ENCODE results near the gene PLPP2. TPM values are rescaled to one million over a fixed set of nuclear protein-coding genes. Genes with fewer than 3 reads are reported as not detected.

Gene PLPP2
- total RNA-seq, 1 experiment from 2014 or later, result 67.0 TPM

DNA sequence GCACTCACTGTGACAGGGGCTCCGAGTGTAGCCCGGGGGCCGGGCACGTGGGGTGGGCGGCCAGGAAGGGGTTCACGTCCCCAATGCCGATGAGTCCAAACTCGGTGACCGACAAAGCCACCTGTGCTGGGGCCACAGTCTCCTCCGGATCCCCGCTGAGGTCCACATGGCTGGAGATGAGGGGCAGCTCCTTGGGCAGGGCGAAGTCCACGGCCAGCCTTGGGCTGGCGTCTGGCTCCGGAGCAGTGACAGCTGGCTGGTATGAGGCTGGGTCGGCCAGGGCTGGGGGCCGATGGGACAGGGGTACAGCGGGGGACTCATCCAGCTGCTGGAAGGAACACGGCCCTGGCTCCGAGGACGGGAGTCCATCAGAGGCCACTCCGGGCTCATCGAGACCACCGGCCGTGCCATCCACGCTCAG, 15.9 kb upstream of the PLPP2 start:
- ChIA-PET CTCF (no interaction called here), POLR2A (no interaction called here)
- ATAC-seq (no peak; the same call in 1 of the 2 replicates), DNase-seq (ENCODE audit: low read depth, low spot score) (no peak)
- Histone ChIP-seq H3K9me3 (ENCODE audit: control insufficient read depth, insufficient read depth, low read depth, low read length) (no peaks in the 10 kb centered on the region), H3K27me3 (ENCODE audit: control insufficient read depth, insufficient read depth, low read length) (no peaks in the 10 kb centered on the region), H3K36me3 (ENCODE audit: control insufficient read depth, insufficient read depth, low read length) (no peaks in the 10 kb centered on the region; the same call in 1 of the 2 replicates), H3K4me3 (ENCODE audit: low read depth in 2 of 2, low read length in 2 of 2) (no peak overlapping the region), H3K27ac (ENCODE audit: low read length) (no peak overlapping the region), H3K4me1 (ENCODE audit: control insufficient read depth, insufficient read depth, low read length) (no peaks in the 10 kb centered on the region)
- in situ Hi-C loops (cut with HindIII; ENCODE audit: low pct_unique_long_range_greater_than_20kb, low sequenced_read_pairs) (no loop called here), intact Hi-C loops (cut with micrococcal nuclease; ENCODE audit: unreplicated experiment) (no loop called here)
- TF ChIP-seq, protein P1, sequence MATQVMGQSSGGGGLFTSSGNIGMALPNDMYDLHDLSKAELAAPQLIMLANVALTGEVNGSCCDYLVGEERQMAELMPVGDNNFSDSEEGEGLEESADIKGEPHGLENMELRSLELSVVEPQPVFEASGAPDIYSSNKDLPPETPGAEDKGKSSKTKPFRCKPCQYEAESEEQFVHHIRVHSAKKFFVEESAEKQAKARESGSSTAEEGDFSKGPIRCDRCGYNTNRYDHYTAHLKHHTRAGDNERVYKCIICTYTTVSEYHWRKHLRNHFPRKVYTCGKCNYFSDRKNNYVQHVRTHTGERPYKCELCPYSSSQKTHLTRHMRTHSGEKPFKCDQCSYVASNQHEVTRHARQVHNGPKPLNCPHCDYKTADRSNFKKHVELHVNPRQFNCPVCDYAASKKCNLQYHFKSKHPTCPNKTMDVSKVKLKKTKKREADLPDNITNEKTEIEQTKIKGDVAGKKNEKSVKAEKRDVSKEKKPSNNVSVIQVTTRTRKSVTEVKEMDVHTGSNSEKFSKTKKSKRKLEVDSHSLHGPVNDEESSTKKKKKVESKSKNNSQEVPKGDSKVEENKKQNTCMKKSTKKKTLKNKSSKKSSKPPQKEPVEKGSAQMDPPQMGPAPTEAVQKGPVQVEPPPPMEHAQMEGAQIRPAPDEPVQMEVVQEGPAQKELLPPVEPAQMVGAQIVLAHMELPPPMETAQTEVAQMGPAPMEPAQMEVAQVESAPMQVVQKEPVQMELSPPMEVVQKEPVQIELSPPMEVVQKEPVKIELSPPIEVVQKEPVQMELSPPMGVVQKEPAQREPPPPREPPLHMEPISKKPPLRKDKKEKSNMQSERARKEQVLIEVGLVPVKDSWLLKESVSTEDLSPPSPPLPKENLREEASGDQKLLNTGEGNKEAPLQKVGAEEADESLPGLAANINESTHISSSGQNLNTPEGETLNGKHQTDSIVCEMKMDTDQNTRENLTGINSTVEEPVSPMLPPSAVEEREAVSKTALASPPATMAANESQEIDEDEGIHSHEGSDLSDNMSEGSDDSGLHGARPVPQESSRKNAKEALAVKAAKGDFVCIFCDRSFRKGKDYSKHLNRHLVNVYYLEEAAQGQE (IDR thresholded peaks at IDR 0.05; ENCODE audit: insufficient read depth in 1 of 2, low read depth in 2 of 2, low read length in 1 of 2), result no peak
- TF ChIP-seq POLR2AphosphoS5 (IDR thresholded peaks at IDR 0.05; ENCODE audit: low read depth, low read length) (no peak), TCF7L2 (IDR thresholded peaks at IDR 0.05; ENCODE audit: low read depth, low read length) (no peak), SIN3A (IDR thresholded peaks at IDR 0.05; ENCODE audit: borderline replicate concordance, insufficient read depth, low read depth, low read length) (no peak)
- TF ChIP-seq, protein P2, sequence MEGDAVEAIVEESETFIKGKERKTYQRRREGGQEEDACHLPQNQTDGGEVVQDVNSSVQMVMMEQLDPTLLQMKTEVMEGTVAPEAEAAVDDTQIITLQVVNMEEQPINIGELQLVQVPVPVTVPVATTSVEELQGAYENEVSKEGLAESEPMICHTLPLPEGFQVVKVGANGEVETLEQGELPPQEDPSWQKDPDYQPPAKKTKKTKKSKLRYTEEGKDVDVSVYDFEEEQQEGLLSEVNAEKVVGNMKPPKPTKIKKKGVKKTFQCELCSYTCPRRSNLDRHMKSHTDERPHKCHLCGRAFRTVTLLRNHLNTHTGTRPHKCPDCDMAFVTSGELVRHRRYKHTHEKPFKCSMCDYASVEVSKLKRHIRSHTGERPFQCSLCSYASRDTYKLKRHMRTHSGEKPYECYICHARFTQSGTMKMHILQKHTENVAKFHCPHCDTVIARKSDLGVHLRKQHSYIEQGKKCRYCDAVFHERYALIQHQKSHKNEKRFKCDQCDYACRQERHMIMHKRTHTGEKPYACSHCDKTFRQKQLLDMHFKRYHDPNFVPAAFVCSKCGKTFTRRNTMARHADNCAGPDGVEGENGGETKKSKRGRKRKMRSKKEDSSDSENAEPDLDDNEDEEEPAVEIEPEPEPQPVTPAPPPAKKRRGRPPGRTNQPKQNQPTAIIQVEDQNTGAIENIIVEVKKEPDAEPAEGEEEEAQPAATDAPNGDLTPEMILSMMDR (IDR thresholded peaks at IDR 0.05), result no peak
- no TSS peak for BruUV-seq (replicated peaks)

DNA sequence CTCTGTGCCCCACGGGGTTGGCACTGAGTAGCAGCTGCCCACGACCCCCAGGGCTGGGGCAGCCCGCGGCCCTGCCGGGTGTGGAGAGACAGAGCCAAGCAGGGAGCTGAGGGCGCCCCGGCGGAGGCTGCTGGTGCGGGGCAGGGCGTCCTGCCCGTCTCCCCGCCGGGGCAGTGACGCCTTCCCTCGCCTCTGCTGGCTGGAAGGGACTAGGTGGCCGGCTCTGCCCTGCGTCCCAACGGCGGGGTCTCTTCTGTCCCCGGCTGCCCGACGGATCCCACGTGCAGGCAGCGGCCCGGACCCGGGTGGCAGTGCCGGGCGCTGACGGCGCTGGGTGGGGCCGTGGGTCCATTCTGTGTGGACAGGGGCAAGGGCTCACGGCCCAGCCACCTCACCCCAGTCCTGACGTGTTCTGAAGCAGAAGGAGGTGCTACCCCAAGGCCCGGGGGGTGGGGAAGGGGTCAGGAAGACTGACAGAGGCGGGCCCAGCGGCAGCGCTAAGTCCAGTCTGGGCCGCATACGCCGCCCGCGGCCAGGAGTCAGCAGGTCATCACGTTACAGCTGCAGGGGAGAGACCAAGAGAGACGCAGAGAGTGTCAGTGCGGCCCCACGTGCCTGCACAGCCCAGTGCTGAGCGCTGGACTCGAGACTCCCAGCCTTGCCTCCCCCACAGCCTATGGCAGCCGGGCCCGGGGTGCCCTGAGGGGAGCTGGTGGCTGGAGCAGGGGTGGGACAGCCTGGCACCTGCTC, 15.1 kb upstream of the PLPP2 start:
- ChIA-PET CTCF (no interaction called here), POLR2A (no interaction called here)
- intact Hi-C loops (cut with micrococcal nuclease; ENCODE audit: unreplicated experiment), result no loop called here

More for the DNA sequence above, 15.1 kb upstream of the PLPP2 start:
- no TSS peak for BruUV-seq (replicated peaks)
- H3K9me3 ChIP-seq (ENCODE audit: control insufficient read depth, insufficient read depth, low read depth, low read length), result no peaks in the 10 kb centered on the region
- H3K4me3 ChIP-seq (ENCODE audit: low read depth in 2 of 2, low read length in 2 of 2), result no peak overlapping the region
- in situ Hi-C loops (cut with HindIII; ENCODE audit: low pct_unique_long_range_greater_than_20kb, low sequenced_read_pairs), result no loop called here
- H3K27me3 ChIP-seq (ENCODE audit: control insufficient read depth, insufficient read depth, low read length), result no peaks in the 10 kb centered on the region
- no peaks in the 10 kb centered on the region for H3K4me1 ChIP-seq (ENCODE audit: control insufficient read depth, insufficient read depth, low read length)
- DNase-seq (ENCODE audit: low read depth, low spot score) (no peak), ATAC-seq (0 out of 2 replicates have a peak, but pooled peaks have one; percentile 11)
- no peak overlapping the region for H3K27ac ChIP-seq (ENCODE audit: low read length)
- H3K36me3 ChIP-seq (ENCODE audit: control insufficient read depth, insufficient read depth, low read length), result no peaks in the 10 kb centered on the region; the same call in 1 of the 2 replicates
- TF ChIP-seq, protein P1 (IDR thresholded peaks at IDR 0.05; ENCODE audit: insufficient read depth in 1 of 2, low read depth in 2 of 2, low read length in 1 of 2), result no peak
- TF ChIP-seq TCF7L2 (IDR thresholded peaks at IDR 0.05; ENCODE audit: low read depth, low read length) (no peak), POLR2AphosphoS5 (IDR thresholded peaks at IDR 0.05; ENCODE audit: low read depth, low read length) (no peak), SIN3A (IDR thresholded peaks at IDR 0.05; ENCODE audit: borderline replicate concordance, insufficient read depth, low read depth, low read length) (no peak)
- TF ChIP-seq, protein P2 (IDR thresholded peaks at IDR 0.05), result no peak
